Suprapubic skin (tissue), 3 donors: ENCODE results near the gene PCMTD2.

Source experiments
- POLR2A ChIP-seq, 2 donors: fragments of 450-650 bp; IDR thresholded peaks; one replicate each; pipeline ENCODE4 v1.6.1; 2017; ENCODE audit warnings: antibody characterized with exemption in 2 of 2, mild to moderate bottlenecking in 2 of 2, moderate library complexity in 2 of 2
- TF ChIP-seq, protein P1 (sequence below), 2 donors: fragments of 200-600 bp in 1 of 2; fragments of 450-650 bp in 1 of 2; sonication (generic) in 1 of 2; IDR thresholded peaks; one replicate each; pipeline ENCODE4 v1.5.1; 2016 to 2019; ENCODE audit warnings: antibody characterized with exemption in 2 of 2, mild to moderate bottlenecking in 1 of 2, moderate library complexity in 1 of 2

DNA sequence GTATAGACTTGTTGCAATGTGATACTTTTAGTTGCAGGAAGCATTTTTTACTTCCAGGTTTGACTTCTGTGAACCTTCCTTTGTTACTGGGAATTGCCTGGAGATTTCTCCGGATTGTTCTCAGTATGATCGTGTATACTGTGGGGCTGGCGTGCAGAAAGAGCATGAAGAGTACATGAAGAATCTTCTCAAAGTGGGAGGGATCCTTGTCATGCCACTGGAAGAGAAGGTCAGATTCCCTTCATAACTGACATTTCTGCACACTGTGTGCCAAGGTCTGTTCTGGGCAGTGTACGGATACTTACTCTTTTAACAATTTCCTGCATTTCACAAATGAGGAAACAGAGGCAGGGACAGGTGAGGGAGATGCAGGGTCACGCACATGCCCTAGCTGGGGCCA lies 9.7 kb downstream of the PCMTD2 start:
- TF ChIP-seq, protein P1, sequence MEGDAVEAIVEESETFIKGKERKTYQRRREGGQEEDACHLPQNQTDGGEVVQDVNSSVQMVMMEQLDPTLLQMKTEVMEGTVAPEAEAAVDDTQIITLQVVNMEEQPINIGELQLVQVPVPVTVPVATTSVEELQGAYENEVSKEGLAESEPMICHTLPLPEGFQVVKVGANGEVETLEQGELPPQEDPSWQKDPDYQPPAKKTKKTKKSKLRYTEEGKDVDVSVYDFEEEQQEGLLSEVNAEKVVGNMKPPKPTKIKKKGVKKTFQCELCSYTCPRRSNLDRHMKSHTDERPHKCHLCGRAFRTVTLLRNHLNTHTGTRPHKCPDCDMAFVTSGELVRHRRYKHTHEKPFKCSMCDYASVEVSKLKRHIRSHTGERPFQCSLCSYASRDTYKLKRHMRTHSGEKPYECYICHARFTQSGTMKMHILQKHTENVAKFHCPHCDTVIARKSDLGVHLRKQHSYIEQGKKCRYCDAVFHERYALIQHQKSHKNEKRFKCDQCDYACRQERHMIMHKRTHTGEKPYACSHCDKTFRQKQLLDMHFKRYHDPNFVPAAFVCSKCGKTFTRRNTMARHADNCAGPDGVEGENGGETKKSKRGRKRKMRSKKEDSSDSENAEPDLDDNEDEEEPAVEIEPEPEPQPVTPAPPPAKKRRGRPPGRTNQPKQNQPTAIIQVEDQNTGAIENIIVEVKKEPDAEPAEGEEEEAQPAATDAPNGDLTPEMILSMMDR (IDR thresholded peaks at IDR 0.05): no peak
- no peak for TF ChIP-seq POLR2A (IDR thresholded peaks at IDR 0.05)
